Activated naive CD8-positive, alpha-beta T cell treated with anti-CD3 and anti-CD28 coated beads, Interleukin-2, amount 10 ng/mL, durations not matched to agents 7 days and 5 days (primary cell): ENCODE results near the gene GAS2L1. TPM values are rescaled to one million over a fixed set of nuclear protein-coding genes. Genes with fewer than 3 reads are reported as not detected.

Experiments
- ATAC-seq: fragments of 150-1000 bp; cut with Tn5 transposase; one replicate; pipeline ENCODE4 v1.10.0; 2021; ENCODE audit warnings: low read depth, moderate library complexity
- POLR2A ChIA-PET: fragments of 350-600 bp; sonication (Branson Sonifier 250); formaldehyde crosslinking; loops from one replicate; lab custom pipeline; 2021; ENCODE audit warnings: antibody characterized with exemption; lab: Charles Lee
- DNase-seq: peaks from one replicate; pipeline ENCODE4 v3.0.0; 2021
- H3K27ac Mint-ChIP-seq: one replicate; pipeline ENCODE4 v1.8.0; 2022; ENCODE audit warnings: mild to moderate bottlenecking, mixed read lengths
- H3K27me3 Mint-ChIP-seq: one replicate; pipeline ENCODE4 v1.8.0; 2022; ENCODE audit warnings: mild to moderate bottlenecking, moderate library complexity, mixed read lengths
- H3K36me3 Mint-ChIP-seq: one replicate; pipeline ENCODE4 v1.8.0; 2021; ENCODE audit warnings: mild to moderate bottlenecking, mixed read lengths
- H3K4me1 Mint-ChIP-seq: one replicate; pipeline ENCODE4 v1.8.0; 2021; ENCODE audit warnings: mixed read lengths
- H3K4me3 Mint-ChIP-seq: one replicate; pipeline ENCODE4 v1.8.0; 2022; ENCODE audit warnings: mild to moderate bottlenecking, moderate library complexity, mixed read lengths
- H3K9me3 Mint-ChIP-seq: one replicate; pipeline ENCODE4 v1.8.0; 2021; ENCODE audit warnings: mixed read lengths
- total RNA-seq, 2 experiments: library from RNA; stranded (reverse); gene quantifications; one replicate each; pipeline ENCODE4 v1.2.3, GENCODE V29; 2021

Gene GAS2L1
- total RNA-seq, 2 experiments from 2014 or later = 8.1 to 9.3 TPM

GRCh38 chr22:29308148-29308790, 1.8 kb downstream of the GAS2L1 start:
- Mint-ChIP-seq H3K27ac (peak overlapping the region; percentile 74), H3K4me1 (peaks cover 20% of the 10 kb centered on the region), H3K27me3 (peaks cover 16% of the 10 kb centered on the region), H3K9me3 (no peaks in the 10 kb centered on the region), H3K36me3 (peaks cover 1% of the 10 kb centered on the region), H3K4me3 (peak overlapping the region; percentile 87)
- no peak for ATAC-seq
- POLR2A ChIA-PET = interaction anchor here (0.6 kb wide), 1 partner anchor 282 kb away, joined by 3 read pairs; no protein-coding TSS in a partner anchor
- DNase-seq = peak; percentile 37

DNA sequence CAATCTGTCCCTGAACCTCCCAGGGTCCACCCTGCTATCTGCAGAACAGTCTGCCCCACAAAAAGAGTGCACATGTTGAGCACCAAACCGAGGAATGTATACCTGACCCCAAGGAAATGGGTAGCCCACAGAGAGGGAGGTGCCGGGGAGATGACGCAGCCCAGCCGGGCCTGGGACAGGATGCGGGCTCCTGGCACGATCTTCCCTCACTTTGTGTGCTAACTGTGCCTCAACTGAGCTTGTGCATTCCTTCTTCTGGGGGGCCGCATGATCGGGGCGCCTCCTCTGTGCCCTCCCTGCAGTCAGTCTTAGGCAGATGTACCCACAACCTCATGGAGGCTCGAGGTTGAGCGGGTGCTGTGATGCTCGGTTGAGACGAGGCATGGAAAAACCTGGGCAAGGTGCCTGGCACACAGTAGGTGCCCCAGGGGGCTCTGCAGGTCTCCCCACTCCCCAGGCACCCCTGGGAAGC, 2.4 kb downstream of the GAS2L1 start:
- Mint-ChIP-seq H3K4me1 (peaks cover 23% of the 10 kb centered on the region), H3K36me3 (peaks cover 1% of the 10 kb centered on the region), H3K9me3 (no peaks in the 10 kb centered on the region), H3K27me3 (peaks cover 19% of the 10 kb centered on the region), H3K27ac (peak overlapping the region; percentile 74), H3K4me3 (peak overlapping the region; percentile 71)
- ATAC-seq (peak; percentile 64), DNase-seq (peak; percentile 72)
- POLR2A ChIA-PET = interaction anchor here (0.6 kb wide), 1 partner anchor 281 kb away, joined by 3 read pairs; no protein-coding TSS in a partner anchor

- POLR2A ChIA-PET = no interaction called here
- Mint-ChIP-seq H3K36me3 (peaks cover 1% of the 10 kb centered on the region), H3K4me1 (peaks cover 29% of the 10 kb centered on the region), H3K9me3 (no peaks in the 10 kb centered on the region), H3K27ac (peak overlapping the region; percentile 74), H3K27me3 (peaks cover 26% of the 10 kb centered on the region), H3K4me3 (peak overlapping the region; percentile 71)
- no peak for ATAC-seq
- DNase-seq = no peak
Observed at GRCh38 chr22:29309332-29310064, 3.0 kb downstream of the GAS2L1 start.

- peaks cover 29% of the 10 kb centered on the region for H3K27me3 Mint-ChIP-seq
- peaks cover 32% of the 10 kb centered on the region for H3K4me1 Mint-ChIP-seq
- no peaks in the 10 kb centered on the region for H3K9me3 Mint-ChIP-seq
- H3K4me3 Mint-ChIP-seq = no peak overlapping the region
- peak overlapping the region; percentile 54 for H3K27ac Mint-ChIP-seq
- DNase-seq (peak; percentile 37), ATAC-seq (no peak)
- H3K36me3 Mint-ChIP-seq = peaks cover 1% of the 10 kb centered on the region
- POLR2A ChIA-PET = interaction anchor here (0.9 kb wide), 1 partner anchor 42 kb away, joined by 3 read pairs; the partner anchor contains the start of gene EWSR1
Observed at GRCh38 chr22:29310065-29310862, 3.8 kb downstream of the GAS2L1 start.

GRCh38 chr22:29310863-29311339, 4.5 kb downstream of the GAS2L1 start:
- POLR2A ChIA-PET = interaction anchor here (0.9 kb wide), 1 partner anchor 43 kb away, joined by 3 read pairs; the partner anchor contains the start of gene EWSR1
- Mint-ChIP-seq H3K36me3 (peaks cover 1% of the 10 kb centered on the region), H3K4me3 (no peak overlapping the region), H3K9me3 (no peaks in the 10 kb centered on the region), H3K27ac (no peak overlapping the region), H3K4me1 (peaks cover 31% of the 10 kb centered on the region), H3K27me3 (peaks cover 30% of the 10 kb centered on the region)
- ATAC-seq (no peak), DNase-seq (peak; percentile 61)

GRCh38 chr22:29311464-29312217, 5.2 kb downstream of the GAS2L1 start:
- Mint-ChIP-seq H3K36me3 (peaks cover 1% of the 10 kb centered on the region), H3K27me3 (peaks cover 33% of the 10 kb centered on the region), H3K27ac (no peak overlapping the region), H3K9me3 (no peaks in the 10 kb centered on the region), H3K4me1 (peaks cover 28% of the 10 kb centered on the region), H3K4me3 (no peak overlapping the region)
- ATAC-seq = no peak
- POLR2A ChIA-PET = interaction anchor here (0.9 kb wide), 1 partner anchor 43 kb away, joined by 3 read pairs; the partner anchor contains the start of gene EWSR1
- peak; percentile 39 for DNase-seq

DNA sequence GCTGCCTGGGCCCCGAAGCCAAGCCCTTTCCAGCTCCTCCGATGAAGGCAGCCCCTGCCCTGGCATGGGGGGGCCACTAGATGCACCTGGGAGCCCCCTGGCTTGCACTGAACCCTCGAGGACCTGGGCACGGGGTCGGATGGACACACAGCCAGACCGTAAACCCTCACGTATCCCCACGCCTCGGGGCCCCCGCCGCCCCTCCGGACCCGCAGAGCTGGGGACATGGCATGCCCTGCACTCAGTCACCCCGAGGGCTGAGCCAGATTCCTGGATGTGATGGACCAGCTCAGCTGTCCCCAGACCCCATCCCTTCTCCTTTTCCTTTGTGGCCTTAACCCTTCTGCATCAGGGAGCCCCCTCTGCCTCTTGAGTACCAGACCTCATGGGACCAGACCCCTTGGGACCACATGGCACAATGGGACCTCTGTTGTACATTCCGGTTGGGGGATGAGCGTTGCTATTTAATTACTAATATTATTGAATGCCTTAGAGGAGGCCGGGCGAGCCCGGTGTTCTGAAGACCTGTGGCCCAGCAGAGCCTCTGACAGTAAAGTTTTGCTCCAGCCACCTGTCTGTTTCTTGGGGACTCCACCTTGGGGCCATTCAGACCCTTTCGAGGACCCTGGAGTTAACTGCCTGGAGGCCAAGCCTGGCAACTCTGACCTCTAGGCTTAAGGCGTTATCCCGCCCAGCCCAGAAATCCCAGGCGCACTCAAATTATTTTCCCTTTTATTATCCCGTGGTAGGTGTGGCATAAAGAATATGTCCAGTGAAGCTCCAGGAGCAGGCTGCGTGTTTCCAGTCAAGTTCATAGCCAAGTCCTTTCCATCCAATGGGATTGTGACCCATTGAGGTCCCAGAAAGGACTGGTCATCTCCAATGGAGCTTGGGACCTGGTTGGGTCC, 6.0 kb downstream of the GAS2L1 start:
- H3K4me1 Mint-ChIP-seq = peaks cover 28% of the 10 kb centered on the region
- H3K9me3 Mint-ChIP-seq = no peaks in the 10 kb centered on the region
- POLR2A ChIA-PET = no interaction called here
- ATAC-seq (no peak), DNase-seq (peak; percentile 35)
- H3K27me3 Mint-ChIP-seq = peaks cover 39% of the 10 kb centered on the region
- H3K27ac Mint-ChIP-seq = no peak overlapping the region
- peaks cover 1% of the 10 kb centered on the region for H3K36me3 Mint-ChIP-seq
- no peak overlapping the region for H3K4me3 Mint-ChIP-seq

- DNase-seq (peak; percentile 72), ATAC-seq (peak; percentile 15)
- peak overlapping the region; percentile 39 for H3K4me3 Mint-ChIP-seq
- no peak overlapping the region for H3K27ac Mint-ChIP-seq
- H3K4me1 Mint-ChIP-seq = peaks cover 26% of the 10 kb centered on the region
- H3K27me3 Mint-ChIP-seq = peaks cover 43% of the 10 kb centered on the region
- POLR2A ChIA-PET = interaction anchor here (1.4 kb wide), 1 partner anchor 76 kb away, joined by 6 read pairs; the partner anchor contains the start of gene AP1B1
- no peaks in the 10 kb centered on the region for H3K9me3 Mint-ChIP-seq
- peaks cover 1% of the 10 kb centered on the region for H3K36me3 Mint-ChIP-seq
Observed at GRCh38 chr22:29313126-29313575, 6.7 kb downstream of the GAS2L1 start.

DNA sequence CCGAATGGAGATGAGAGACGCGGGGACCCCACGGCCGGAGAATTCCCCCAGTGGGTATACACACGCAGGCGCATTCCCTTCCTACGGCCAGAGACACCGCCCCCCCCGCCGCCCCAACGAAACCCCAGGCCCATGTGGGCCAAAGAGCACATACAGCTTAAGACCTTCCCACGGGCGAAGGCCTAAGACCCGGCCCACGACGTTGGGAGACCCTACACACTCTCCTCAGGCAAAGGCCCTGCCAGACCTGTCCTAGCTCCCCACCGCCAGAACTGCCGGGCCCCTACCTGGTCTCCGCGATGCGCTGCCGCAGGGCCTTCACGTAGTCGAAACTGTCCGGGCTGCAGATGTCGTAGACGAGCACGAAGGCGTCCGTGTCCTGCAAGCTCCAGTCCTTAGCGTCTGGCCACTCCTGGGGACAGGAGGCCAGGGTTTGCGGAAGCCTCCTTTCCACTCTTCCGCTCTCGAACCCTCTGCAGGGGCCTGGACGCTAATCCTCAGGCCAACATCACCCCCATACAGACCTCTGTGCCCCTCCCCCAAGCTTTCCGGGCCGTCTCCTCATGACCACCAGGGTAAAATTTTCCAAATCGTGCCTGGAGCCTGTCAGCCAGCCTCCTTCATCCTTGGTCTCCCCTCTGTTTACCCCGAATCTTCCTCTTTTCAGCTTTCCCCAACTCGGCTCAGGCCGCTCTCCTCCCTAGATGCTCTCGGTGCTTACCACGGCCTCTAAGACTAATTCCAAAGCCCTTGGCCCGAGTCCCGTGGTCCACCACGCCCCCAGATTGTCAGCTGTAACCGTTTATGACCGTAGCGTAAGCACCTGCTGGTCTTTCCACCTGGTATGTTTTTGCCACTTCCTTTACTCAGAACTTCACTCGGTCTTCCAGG, 7.4 kb downstream of the GAS2L1 start:
- POLR2A ChIA-PET = interaction anchor here (0.6 to 1.4 kb wide), 2 partner anchors 75 to 508 kb away, joined by 3 to 6 read pairs; partner anchors contain the start of gene AP1B1
- no peak overlapping the region for H3K27ac Mint-ChIP-seq
- peak; percentile 42 for DNase-seq
- peaks cover 22% of the 10 kb centered on the region for H3K4me1 Mint-ChIP-seq
- H3K36me3 Mint-ChIP-seq = peaks cover 1% of the 10 kb centered on the region
- ATAC-seq = no peak
- peaks cover 43% of the 10 kb centered on the region for H3K27me3 Mint-ChIP-seq
- no peaks in the 10 kb centered on the region for H3K9me3 Mint-ChIP-seq
- H3K4me3 Mint-ChIP-seq = peak overlapping the region; percentile 76

GRCh38 chr22:29314537-29315285, 8.3 kb downstream of the GAS2L1 start:
- POLR2A ChIA-PET = interaction anchor here (0.6 to 1.4 kb wide), 2 partner anchors 74 to 509 kb away, joined by 3 to 6 read pairs; partner anchors contain the start of gene AP1B1
- H3K27ac Mint-ChIP-seq = no peak overlapping the region

More at GRCh38 chr22:29314537-29315285, 8.3 kb downstream of the GAS2L1 start:
- DNase-seq (peak; percentile 41), ATAC-seq (peak; percentile 8)
- Mint-ChIP-seq H3K27me3 (peaks cover 43% of the 10 kb centered on the region), H3K9me3 (no peaks in the 10 kb centered on the region), H3K4me1 (peaks cover 19% of the 10 kb centered on the region), H3K36me3 (peaks cover 1% of the 10 kb centered on the region), H3K4me3 (peak overlapping the region; percentile 76)
